Caki2 (cell line): ENCODE data around the gene AQP10. TPM values are rescaled to one million over a fixed set of nuclear protein-coding genes. Genes with fewer than 3 reads are reported as not detected.
A peak's percentile ranks its signal among the peaks of the same experiment; 100 is the strongest.
"Not testable (repeated sequence)": the region's sequence is repeated elsewhere in the genome, so short reads cannot be mapped to it uniquely, and the experiment has no call there.

Experiments used
- DNase-seq: peaks from one replicate; pipeline ENCODE4 v3.0.0-alpha.2; 2015; ENCODE audit warnings: low read depth
- in situ Hi-C: cut with HindIII; loops from 2 replicates; pipeline ENCODE4 v1.10.0; 2016; ENCODE audit warnings: low sequenced_read_pairs, low pct_unique_long_range_greater_than_20kb, mixed read lengths
- total RNA-seq: library from RNA; depleted of rRNA; stranded (reverse); fragments of >200 nt; shearing (Covaris generic); gene quantifications from 2 replicates; pipeline ENCODE4 v1.2.3, GENCODE V29; 2014; ENCODE audit warnings: low replicate concordance

The AQP10 gene
- total RNA-seq, 1 experiment from 2014 or later = not detected

- in situ Hi-C loops = no loop called here
- DNase-seq = no peak
Observed at GRCh38 chr1:154318386-154318785, 2.5 kb upstream of the AQP10 start.

- DNase-seq, in situ Hi-C loops: not testable (repeated sequence)
Observed at GRCh38 chr1:154321609-154321934, 679 bp downstream of the AQP10 start.

- no peak for DNase-seq
- in situ Hi-C loops = no loop called here
Observed at GRCh38 chr1:154323493-154323892, 2.6 kb downstream of the AQP10 start.

- DNase-seq = no peak
- in situ Hi-C loops = no loop called here
Observed at GRCh38 chr1:154324241-154324640, 3.3 kb downstream of the AQP10 start.

- peak; percentile 73 for DNase-seq
Observed at GRCh38 chr1:154324669-154325582, 4.0 kb downstream of the AQP10 start, which contains the start of gene ATP8B2. TSS of gene ATP8B2 (plus strand) at chr1:154325525. CDS start at chr1:154328142, 2,617 bp downstream.

GRCh38 chr1:154325583-154326545 lies 5.0 kb downstream of the AQP10 start:
- peak; percentile 72 for DNase-seq

More at GRCh38 chr1:154324669-154325582, 4.0 kb downstream of the AQP10 start, which contains the start of gene ATP8B2:
- in situ Hi-C loops = no loop called here

GRCh38 chr1:154326546-154327465 lies 5.9 kb downstream of the AQP10 start:
- no peak for DNase-seq
- in situ Hi-C loops = no loop called here

More at GRCh38 chr1:154325583-154326545, 5.0 kb downstream of the AQP10 start:
- in situ Hi-C loops = no loop called here

- in situ Hi-C loops = no loop called here
- DNase-seq = no peak
Observed at GRCh38 chr1:154327466-154328317, 6.8 kb downstream of the AQP10 start.

- in situ Hi-C loops = no loop called here
- peak; percentile 65 for DNase-seq
Observed at GRCh38 chr1:154328318-154329151, 7.6 kb downstream of the AQP10 start.

- in situ Hi-C loops = no loop called here
- DNase-seq = no peak
Observed at GRCh38 chr1:154329152-154329521, 8.2 kb downstream of the AQP10 start.

GRCh38 chr1:154329551-154330131 lies 8.7 kb downstream of the AQP10 start:
- in situ Hi-C loops = no loop called here

GRCh38 chr1:154330669-154331068 lies 9.8 kb downstream of the AQP10 start:
- in situ Hi-C loops = no loop called here
- no peak for DNase-seq

More at GRCh38 chr1:154329551-154330131, 8.7 kb downstream of the AQP10 start:
- DNase-seq = no peak

GRCh38 chr1:154334079-154335024 lies 13.5 kb downstream of the AQP10 start:
- in situ Hi-C loops = no loop called here

GRCh38 chr1:154335025-154335714 lies 14.3 kb downstream of the AQP10 start:
- DNase-seq = peak; percentile 29
- in situ Hi-C loops = no loop called here

More at GRCh38 chr1:154334079-154335024, 13.5 kb downstream of the AQP10 start:
- DNase-seq = no peak
